LHCN-M2 (cell line): Measurements from ENCODE around the gene PHF21B. TPM values are rescaled to one million over a fixed set of nuclear protein-coding genes. Genes with fewer than 3 reads are reported as not detected.
"Not testable (repeated sequence)": the region's sequence is repeated elsewhere in the genome, so short reads cannot be mapped to it uniquely, and the experiment has no call there.

Source experiments
- DNase-seq: peaks from one replicate; pipeline ENCODE4 v3.0.0-alpha.2; 2012; ENCODE audit warnings: low read depth
- total RNA-seq: library from RNA; depleted of rRNA; stranded (reverse); fragments of >200 nt; gene quantifications from 2 replicates; pipeline ENCODE4 v1.2.3, GENCODE V29; 2014

PHF21B gene
- total RNA-seq, 1 experiment from 2014 or later, result 0.98 TPM

DNA sequence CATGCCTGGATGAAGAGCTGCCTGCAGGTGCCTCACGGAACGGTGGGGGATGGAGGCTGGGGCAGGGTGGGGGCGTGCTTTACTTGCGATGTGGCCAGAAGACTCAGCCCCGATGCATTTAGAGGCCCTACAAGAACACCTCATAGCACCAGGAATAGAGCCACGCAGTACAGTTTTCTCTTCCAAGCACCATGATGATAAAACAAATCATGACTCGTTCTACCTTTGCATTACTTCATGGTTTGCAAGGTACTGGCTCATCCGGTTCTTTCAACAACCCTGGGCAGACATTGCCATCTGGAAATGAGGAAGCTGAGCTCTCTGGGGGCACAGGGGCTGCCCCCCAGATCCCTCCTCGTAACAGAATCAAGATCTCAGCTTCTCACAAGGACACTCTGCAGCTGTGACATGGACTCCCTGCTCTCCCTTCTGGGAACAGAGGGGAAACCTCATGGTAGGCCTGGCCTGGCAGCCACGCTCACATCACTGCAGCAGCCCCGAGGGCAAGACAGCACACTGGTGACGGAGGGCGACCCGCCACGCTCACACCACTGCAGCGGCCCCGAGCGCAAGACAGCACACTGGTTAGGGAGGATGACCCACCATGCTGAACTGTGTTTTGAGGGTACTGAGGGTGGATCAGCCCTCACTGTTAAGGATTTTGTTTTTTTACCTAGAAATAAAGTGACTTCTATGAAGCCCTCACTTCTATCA lies 46.9 kb downstream of the PHF21B start:
- DNase-seq, result no peak

DNA sequence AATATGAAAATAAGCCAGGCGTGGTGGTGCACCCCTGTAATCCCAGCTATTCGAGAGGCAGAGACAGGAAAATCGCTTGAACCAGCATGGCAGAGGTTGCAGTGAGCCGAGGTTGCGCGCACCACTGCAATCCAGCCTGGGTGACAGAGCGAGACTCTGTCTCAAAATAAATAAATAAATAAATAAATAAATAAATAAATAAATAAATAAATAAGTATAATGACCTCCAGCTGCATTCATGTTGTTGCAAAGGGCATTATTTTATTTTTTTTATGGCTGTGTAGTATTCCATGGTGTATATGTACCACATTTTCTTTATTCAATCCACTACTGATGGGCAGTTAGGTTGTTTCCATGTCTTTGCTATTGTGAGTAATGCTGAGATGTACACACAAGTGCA lies 48.1 kb downstream of the PHF21B start:
- not testable (repeated sequence) for DNase-seq

DNA sequence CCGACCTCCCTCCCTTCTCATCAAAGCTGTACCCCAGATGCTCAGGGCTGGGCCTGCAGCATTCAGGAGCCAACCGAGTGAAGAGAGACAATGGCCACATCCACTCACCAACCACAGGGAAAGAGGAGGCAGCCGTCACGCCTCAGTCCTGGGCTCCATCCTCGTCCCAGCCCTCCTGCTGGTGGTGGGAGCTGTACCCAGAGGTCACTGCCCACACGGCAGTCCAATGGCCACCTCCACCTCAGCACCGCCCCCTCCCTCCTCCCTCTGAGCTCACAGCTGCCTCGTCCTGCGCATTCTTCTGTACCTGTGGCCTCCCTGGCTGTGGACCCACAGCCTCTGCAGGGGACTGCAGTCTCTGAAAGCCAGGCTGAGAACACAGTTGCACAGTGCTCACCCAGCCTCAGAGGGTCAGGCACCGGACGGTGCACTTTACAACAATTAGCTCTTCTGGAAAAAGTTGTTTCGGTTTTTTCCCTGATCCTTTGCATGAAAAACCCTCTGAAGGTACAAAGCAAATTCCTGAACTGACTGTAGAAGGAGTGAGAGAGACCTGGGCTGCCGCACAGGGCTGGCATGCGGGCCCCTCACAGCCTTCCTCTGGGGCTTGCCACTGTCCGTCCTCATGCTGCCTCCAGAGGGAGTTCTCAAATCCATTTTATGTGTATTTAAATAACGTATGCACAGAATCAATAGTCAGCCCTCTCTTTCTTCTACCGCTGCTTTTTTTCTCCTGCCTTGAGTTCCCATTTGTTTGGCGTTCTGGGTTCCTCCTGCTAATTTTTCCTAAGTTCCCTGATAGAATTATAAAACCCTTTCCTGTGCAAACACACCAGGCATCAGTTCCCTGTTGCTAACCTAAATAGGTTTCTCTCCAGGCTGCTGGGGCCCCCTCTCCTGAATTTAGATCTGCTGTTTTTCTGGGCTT lies 52.7 kb downstream of the PHF21B start:
- no peak for DNase-seq

DNA sequence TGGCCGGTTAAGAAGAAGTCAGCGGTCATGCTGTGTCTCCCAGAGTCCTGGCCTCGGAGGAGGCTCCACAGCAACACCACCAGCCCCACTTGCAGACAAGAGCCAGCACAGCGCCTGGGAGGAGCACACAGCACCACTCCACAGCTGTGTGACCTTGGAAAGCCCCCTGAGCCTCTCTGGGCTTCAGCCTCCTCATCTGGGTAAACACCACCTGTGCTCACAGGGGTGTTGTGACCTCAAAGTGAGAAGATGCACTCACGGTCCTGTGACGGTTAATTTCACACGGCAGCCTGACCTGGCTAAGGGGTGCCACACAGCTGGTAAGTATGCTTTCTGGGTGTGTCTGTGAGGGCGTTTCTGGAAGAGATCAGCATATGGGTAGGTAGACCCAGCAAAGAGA lies 54.7 kb downstream of the PHF21B start:
- DNase-seq, result no peak

DNA sequence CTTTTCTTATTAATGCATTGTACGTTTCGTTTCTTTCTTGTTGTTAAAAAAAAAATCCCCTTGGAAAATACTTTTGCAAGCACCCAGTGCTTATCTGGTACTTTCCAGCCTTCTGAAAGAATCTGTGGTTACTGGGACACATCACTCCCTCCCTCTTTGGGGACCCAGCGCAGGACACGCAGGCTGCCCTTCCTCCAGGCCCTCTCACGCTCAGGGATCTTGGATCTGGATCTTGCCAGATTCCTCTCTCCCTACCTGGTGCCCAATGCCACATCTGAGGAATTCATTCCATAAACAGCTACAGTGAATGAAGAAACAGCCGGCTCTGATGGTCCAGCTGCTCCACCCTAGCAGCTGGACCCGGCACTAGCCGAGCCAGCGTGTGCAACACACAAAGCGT lies 55.7 kb downstream of the PHF21B start:
- no peak for DNase-seq

DNA sequence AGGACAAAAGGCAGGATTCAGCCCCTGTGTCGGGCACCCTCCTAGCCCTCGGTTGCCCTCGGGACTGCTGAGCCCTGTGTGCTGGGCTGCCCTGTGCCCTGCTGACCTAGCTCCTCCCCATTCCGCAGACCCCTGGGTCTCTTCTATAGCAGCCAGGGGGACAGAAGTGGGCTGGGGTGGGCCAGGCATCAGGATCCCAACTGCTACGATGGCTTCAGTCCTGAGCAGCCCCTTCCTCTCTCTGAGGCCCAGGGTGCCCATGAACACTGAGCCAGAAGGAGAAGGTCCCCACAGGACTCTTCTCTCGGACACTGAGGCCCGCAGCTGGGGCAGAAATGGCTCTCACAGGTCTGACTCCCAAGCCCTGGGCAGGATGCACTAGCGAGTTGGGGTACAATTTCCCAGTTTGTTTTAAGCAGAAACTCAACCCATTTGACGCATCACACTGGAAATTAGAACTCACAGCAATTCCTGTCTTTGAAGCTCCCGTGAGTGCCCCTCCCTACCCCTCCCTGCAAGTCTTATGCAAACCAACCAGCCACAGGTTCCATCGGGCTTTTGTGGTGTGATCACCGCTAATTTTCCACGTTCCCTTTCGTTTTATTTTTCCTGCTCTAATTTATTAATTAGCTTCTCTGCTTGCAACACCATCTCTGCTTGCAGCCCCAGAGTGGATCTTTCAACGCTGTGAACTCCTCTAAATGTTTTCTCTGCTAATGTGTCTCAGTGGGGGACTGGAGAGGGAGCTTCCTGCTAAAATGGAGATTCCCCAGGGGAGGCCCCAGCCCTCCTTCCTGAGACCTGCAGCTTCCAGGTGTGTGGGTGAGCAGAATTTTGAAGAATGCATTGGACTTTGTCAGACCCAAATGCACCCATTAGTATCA lies 56.7 kb downstream of the PHF21B start:
- no peak for DNase-seq

DNA sequence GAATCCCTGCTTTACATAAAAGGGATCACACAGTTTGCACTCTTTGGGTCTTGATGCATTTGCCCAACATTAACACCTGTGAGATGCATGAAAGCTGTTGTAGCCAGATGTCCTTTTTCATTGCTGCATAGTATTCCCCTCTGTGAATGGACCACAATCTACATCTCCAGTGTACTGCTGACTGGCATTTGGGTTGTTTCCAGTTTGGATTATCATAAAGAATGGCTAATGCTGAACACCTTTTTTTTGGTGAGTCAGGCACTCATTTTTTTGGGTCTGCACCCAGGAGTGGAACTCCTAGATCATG lies 58.3 kb downstream of the PHF21B start:
- DNase-seq, result no peak

DNA sequence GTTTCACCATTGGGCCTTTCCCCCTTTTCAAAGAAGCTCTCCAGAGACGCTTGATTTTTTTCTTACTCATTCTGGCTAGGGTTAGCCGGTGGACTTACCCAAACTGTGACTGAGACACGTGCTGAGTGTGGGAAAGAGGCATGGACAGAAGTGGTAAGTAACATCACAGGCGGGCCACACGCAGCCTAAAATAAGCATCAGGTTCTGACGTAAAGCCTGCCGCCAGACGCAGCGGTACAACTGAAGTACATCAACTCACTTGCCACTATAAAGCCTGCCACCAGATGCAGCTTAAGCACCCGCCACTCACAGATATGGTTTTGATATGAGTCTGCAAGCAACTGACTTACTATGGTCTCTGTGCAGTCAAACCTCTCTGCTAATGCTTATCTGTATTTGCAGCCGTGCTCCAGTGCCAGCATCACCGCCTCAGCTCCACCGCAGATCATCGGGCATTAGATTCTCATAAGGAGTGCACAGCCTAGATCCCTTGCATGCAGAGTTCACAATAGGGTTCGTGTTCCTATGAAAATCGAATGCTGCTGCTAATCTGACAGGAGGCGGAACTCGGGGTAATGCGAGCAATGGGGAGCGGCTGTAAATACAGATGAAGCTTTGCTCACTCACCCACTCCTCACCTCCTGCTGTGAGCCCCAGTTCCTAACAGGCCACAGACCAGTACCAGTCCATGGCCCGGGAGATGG lies 58.8 kb downstream of the PHF21B start:
- no peak for DNase-seq

DNA sequence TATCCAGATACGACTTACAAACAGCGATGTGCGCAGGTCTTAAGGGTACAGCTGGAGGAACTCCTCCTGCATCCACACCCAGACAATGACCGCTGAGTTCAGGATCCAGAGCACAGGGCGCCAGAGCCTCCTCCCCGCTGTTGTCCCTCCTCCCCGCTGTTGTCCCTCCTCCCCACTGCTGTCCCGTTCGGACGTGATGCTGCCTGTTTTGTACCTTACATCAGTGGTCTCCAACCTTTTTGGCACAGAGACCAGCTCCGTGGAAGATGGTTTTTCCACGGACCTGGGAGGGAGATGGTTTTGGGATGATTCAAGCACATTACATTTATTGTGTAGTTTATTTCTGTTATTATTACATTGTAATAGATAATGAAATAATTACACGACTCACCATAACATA lies 62.0 kb downstream of the PHF21B start:
- DNase-seq, result no peak

DNA sequence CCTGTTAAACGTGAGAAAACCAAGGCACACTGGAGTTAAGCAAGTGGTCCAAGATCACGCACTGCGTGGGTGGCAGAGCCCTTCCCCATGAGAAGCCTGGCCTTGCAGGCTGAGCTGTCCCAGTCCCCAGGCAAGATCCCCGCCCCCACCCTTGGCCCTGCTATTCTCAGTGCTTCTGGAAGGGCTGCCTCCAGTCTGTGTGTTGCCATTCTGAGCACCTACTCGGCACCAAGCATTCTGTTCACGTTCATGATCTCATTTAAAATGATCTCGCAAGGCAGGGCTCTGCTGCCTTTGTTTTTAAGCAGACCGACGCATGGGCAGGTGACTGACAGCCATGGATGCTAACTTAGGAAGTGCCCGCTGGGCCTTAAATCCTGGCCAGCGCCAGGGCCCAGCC lies 62.8 kb downstream of the PHF21B start:
- no peak for DNase-seq

DNA sequence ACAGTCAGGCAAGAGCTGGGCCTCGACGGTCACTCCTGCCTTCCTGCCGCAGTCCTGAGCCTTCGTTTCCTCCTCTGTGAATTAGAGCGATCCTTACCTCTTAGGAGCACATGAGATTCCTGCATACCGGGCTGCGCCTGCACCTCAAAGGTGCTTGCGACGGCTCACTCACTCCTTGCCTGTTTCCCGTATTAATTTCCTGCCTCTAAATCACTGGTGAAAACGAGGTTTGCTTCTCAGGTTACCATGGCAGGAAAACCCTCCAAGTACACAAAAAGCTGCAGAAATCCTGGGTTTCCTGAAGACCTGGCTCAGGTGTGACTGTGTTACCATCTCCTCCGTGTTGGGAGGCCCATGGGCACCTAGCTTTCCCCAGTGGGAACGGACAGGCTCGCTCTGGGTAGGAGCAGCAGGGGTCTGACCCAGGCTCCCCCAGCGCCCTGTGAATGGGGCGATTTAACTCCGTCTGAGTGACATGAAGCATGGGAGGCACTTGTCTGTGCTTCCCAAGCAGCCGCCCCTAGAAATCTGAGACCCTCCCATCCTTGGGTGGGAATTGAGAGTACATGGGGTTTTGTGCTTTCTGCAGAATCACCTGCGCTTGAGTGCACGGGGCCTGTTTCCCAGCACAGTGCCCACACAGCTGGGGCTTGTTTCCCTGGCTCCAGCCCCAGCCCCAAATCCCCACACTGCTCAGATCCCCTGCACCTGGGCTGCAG lies 64.8 kb downstream of the PHF21B start:
- no peak for DNase-seq

DNA sequence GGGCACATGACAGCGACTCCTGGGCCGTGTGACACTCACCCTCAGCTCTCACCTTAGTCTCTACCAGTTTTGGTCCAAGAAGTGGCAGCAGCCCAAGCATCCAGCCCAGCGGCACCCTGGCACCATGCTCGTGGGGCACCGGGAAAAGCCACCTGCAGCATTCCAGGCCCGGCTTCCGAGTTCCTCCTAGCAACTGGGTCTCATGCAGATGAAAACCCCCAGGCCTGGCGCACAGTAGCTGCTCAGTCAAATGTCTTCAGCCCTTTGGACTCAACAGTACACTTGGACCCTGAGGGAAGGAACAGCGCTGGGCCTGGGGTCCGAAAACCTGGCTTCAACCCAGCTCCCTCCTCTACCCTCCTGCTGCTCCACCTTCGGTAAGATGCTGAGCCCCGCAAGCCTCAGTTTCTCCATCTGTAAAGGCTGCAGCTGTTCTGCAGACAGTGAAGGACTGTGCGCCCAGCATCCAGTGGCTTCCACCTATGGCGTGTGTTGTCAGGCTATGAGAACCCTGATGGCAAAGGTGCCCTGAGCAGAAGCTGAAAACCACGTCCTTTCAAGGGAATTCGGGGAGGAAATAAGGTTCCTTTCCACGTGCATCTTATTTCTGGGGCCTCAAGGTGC lies 66.0 kb downstream of the PHF21B start:
- no peak for DNase-seq

DNA sequence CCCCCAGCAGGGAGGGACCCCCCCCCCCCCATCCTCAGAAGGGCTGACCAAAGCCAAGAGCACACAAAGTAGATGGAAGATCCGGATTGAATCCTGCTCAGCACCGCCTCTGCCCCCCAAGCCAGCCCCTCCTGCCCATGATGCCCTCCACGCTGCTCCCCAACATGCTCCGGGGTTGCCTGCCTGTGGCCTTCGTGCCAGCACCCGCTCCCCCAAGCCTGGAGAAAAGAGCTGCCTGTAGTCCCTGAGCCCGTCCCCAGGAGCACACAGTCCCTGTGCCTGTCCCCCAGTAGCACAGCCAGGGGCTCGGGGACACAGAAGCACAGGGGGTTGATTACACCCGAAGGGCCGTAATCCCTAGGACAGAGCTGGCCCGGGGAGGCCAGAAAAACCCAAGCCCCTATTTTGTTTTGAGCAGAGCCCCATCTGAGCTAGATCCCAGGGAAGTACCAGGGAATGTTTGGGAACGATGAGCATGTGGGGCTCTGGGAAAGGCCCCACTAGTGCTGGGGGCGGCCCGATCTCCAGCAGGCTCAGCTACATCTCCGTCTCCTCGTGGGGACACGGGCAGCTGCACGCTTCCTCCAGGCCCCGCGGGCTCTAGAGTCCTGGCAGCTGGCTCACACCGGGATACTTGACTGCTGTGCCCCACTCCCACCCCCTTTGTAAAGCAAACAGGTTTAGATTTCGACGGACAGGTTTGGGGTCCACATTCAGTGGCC lies 66.7 kb downstream of the PHF21B start:
- DNase-seq, result no peak

DNA sequence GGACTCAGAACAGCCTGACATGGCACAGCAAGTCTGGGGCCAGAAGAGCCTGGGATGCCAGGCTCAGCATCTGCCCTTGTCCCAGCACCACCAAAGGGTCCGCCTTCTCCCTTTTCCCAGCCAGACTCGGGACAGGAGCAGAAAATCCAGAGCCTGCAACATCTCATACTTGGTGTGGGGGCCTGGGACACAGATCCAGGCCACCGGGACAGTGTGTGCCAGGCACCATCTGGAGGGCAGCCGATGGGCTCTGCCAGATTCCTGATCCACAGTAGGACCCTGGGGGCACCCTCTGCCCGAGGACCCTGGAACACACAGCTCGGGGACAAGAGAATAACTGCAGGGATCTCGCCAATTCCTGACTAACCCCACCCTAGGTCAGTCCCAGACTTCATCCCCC lies 67.7 kb downstream of the PHF21B start:
- no peak for DNase-seq

DNA sequence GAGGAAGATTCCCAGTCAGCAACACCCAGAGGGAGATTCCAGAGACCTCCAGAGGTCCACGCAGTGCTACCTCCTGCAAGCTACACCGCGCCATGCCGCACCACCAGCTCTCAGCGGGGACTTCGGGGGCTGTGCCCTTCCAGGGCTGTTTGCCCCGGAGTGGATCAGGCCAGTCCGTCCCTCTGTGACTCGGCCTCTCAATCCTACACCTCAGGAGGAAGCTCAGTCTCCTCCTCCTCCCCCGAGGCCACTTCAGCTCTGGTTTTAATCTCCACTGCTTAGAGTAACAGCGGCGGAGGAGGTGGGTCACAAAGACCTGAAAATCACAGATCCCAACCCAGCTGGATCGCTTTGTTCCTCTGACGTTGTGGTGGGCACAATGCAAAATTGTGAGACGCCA lies 68.6 kb downstream of the PHF21B start:
- DNase-seq, result no peak

DNA sequence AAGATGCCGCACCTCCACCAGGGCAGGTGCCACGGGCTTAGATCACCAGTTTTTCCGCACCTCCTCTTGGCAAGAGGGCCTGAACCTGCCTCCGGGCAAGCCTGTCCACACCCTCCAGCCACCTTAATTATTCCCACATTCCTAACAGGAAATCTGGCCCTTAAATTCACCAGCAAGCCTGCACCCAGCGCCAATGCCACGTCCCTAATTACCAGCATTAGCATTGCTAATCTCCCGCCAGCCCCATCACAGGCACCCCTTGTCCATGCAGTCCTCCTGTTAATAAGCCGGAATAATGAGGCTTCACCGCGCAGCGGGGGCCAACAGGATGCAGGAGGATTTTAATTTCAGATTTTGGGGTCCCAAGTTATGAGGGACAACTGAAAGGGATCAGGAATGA lies 69.7 kb downstream of the PHF21B start:
- DNase-seq, result no peak

DNA sequence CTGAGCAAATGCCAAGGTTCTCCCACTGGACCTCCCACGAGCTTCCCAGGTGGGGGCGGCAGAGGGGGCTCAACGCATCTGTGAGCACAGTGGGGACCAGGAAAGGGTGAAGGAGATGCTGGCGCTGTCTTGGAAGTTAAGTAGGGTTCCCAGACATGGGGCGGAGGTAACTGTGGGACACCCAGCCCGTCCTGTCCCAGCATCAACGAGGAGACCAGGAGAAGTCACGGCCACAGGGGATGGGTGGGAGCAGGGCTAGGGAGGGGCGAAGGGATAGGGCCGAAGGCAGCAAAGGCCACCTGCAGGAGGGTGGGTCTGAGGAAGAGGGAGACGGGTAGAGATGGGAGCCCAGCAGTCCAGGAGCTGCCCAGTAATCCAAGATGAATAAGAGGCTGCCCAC lies 70.4 kb downstream of the PHF21B start:
- no peak for DNase-seq

DNA sequence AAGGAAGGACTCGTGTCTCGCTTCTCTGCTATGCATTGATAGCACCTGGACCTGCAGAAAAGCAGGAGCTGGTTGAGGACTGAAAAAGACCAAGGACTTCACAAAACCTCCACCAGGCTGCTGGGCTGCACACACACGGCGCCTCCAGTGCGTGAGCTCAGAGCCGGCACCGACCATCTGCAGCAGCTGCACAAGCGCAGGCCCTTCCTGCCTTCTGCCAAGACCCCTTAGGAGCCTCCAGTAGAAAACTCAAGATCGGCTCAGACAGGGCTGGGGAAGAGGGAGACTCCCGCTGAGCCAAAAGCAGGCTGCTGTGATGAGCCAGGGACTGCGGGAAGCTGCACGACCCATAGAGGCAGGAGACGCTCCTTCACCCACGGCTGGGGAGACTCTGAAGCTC lies 70.9 kb downstream of the PHF21B start:
- DNase-seq, result no peak

DNA sequence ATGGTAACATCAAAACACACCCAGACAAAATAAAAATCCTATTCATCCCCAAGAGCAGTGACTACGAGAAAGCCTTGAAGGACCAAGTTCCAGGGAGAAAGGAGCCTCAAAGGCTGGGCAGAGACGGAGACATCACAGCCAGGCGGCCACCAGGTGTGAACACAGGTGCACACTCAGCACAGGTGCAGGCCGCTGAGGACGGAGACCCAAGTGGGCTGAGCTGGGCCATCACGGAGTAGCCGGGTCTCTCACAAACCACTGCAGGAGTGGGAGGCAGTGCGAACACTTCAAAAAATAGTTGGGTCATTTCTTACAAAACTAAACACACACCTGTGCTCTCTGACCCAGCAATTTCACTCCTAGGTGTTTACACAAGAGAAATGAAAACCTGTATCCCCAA lies 72.6 kb downstream of the PHF21B start:
- DNase-seq, result no peak

DNA sequence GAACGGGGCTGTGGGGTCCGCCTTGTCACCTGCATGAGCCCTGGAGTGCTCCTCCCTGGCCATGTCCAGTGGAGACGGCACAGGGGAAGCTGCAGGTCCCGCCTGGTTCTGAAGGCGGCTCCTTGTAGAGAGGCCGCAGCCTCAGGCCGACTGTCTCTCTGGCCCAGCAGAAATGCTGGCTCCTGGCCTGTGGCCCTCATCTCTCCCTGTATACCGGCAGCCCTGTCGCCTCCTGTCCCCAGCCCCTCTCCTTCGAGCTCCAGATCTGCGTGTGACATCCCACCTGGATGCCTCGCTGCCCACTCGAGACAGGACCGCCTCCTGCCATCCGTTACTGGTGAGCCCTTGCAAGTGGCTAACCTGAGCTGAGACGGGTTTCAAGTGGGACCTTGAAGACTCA lies 73.6 kb downstream of the PHF21B start:
- no peak for DNase-seq
